GM12878 (cell line): ENCODE measurements around the gene CCDC150. TPM values are rescaled to one million over a fixed set of nuclear protein-coding genes. Genes with fewer than 3 reads are reported as not detected.

ENCODE experiments used
- ATAC-seq: fragments of 200-7000 bp; cut with Tn5 transposase; 3 replicates; pipeline ENCODE4 v1.9.1; 2020; ENCODE audit warnings: mild to moderate bottlenecking, moderate library complexity
- BruUV-seq: library from RNA; stranded (reverse); fragments of 400-500 nt; replicated peaks from 2 replicates; lab custom pipeline; 2021; lab: Mats Ljungman, UMichigan
- CTCF ChIA-PET: fragments of 300-600 bp; sonication (Branson Sonifier 250); formaldehyde crosslinking; extraction: SDS; loops from one replicate; lab custom pipeline; 2021; ENCODE audit warnings: inconsistent platforms; lab: Yijun Ruan, JAX
- POLR2A ChIA-PET: fragments of 350-600 bp; formaldehyde crosslinking; extraction: SDS; loops from one replicate; lab custom pipeline; 2021; ENCODE audit warnings: inconsistent platforms; lab: Charles Lee
- RAD21 ChIA-PET: fragments of 300-600 bp; sonication (Branson Sonifier 250); formaldehyde crosslinking; loops from one replicate; lab custom pipeline; 2023; ENCODE audit warnings: antibody characterized with exemption; ENCODE audit not compliant: unreplicated experiment; lab: Charles Lee
- SMC1A ChIA-PET: fragments of 300-600 bp; sonication (Branson Sonifier 250); formaldehyde crosslinking; loops from one replicate; lab custom pipeline; 2023; ENCODE audit not compliant: unreplicated experiment, uncharacterized antibody; lab: Charles Lee
- DNase-seq: peaks from one replicate; pipeline ENCODE4 v3.0.0-alpha.2; 2011; ENCODE audit warnings: low read depth, low spot score
- FAIRE-seq: peaks from 3 replicates; lab custom pipeline; 2011; peaks lifted over from hg19 to GRCh38; lab: Jason Lieb, UNC
- H2AFZ ChIP-seq: 2 replicates; pipeline ENCODE4 v1.6.0; 2011; ENCODE audit warnings: low read depth, low read length, control low read depth; ENCODE audit not compliant: control insufficient read depth
- H3K27ac ChIP-seq: 2 replicates; pipeline ENCODE4 v1.5.1; 2011; ENCODE audit warnings: control low read depth; ENCODE audit not compliant: control insufficient read depth, insufficient read depth
- H3K27me3 ChIP-seq, 2 experiments: replicated peaks in 1 of 2; 2 replicates each; pipeline versions ENCODE4 v1.6.0 to v1.6.1; 2011; ENCODE audit warnings: low read length in 1 of 2; ENCODE audit not compliant: control insufficient read depth in 2 of 2, insufficient read depth in 2 of 2
- H3K36me3 ChIP-seq, 2 experiments: 2 replicates each; pipeline ENCODE4 v1.5.1; 2011; ENCODE audit warnings: low read length in 1 of 2; ENCODE audit not compliant: control insufficient read depth in 2 of 2, insufficient read depth in 2 of 2
- H3K4me1 ChIP-seq: 2 replicates; pipeline ENCODE4 v1.6.1; 2011; ENCODE audit warnings: mild to moderate bottlenecking, low read length, moderate library complexity, mixed read lengths; ENCODE audit not compliant: control insufficient read depth, insufficient read depth
- H3K4me2 ChIP-seq: 2 replicates; pipeline ENCODE4 v1.6.0; 2011; ENCODE audit warnings: control low read depth; ENCODE audit not compliant: control insufficient read depth, insufficient read depth
- H3K4me3 ChIP-seq: fragments of 200-600 bp; sonication (generic); 2 replicates; pipeline ENCODE4 v1.5.1; 2016
- H3K79me2 ChIP-seq: 2 replicates; pipeline ENCODE4 v1.6.0; 2011; ENCODE audit warnings: low read length; ENCODE audit not compliant: control insufficient read depth, insufficient read depth
- H3K9ac ChIP-seq: 2 replicates; pipeline ENCODE4 v1.8.0; 2011; ENCODE audit warnings: low read length, control low read depth, mixed read lengths; ENCODE audit not compliant: control insufficient read depth, insufficient read depth
- H3K9me3 ChIP-seq: replicated peaks from 3 replicates; pipeline ENCODE4 v1.5.1; 2011; ENCODE audit warnings: mild to moderate bottlenecking, low read length; ENCODE audit not compliant: control insufficient read depth, insufficient read depth
- H4K20me1 ChIP-seq: 2 replicates; pipeline ENCODE4 v1.6.0; 2011; ENCODE audit not compliant: control insufficient read depth, insufficient read depth
- BMI1 ChIP-seq: fragments of 450-650 bp; IDR thresholded peaks from 2 replicates; pipeline ENCODE4 v1.6.1; 2016; ENCODE audit warnings: mild to moderate bottlenecking, moderate library complexity, borderline replicate concordance
- CEBPB ChIP-seq, 2 experiments: fragments of 150-350 bp in 1 of 2; IDR thresholded peaks; 2 replicates each; pipeline ENCODE4 v1.6.1; 2012 to 2014; ENCODE audit warnings: low read depth in 2 of 2, low read length in 2 of 2, borderline replicate concordance in 1 of 2, inconsistent platforms in 1 of 2
- CREB1 ChIP-seq: IDR thresholded peaks from 2 replicates; pipeline ENCODE4 v1.6.1; 2012; ENCODE audit warnings: low read depth, mild to moderate bottlenecking, inconsistent platforms
- ELK1 ChIP-seq: IDR thresholded peaks from 2 replicates; pipeline ENCODE4 v1.6.1; 2012; ENCODE audit warnings: low read depth, low read length, improper control_type of control experiment
- HDGF ChIP-seq: fragments of 450-650 bp; IDR thresholded peaks from 2 replicates; pipeline ENCODE4 v1.6.1; 2016; ENCODE audit warnings: antibody characterized with exemption
- HSF1 ChIP-seq: fragments of 150-350 bp; IDR thresholded peaks from 2 replicates; pipeline ENCODE4 v1.6.1; 2014; ENCODE audit warnings: mild to moderate bottlenecking, low read depth, low read length
- KLF5 ChIP-seq: fragments of 450-650 bp; IDR thresholded peaks from 2 replicates; pipeline ENCODE4 v1.6.1; 2014; ENCODE audit warnings: mild to moderate bottlenecking; ENCODE audit not compliant: partially characterized antibody
- MYC ChIP-seq: IDR thresholded peaks from 2 replicates; pipeline ENCODE4 v1.6.1; 2011; ENCODE audit warnings: mild to moderate bottlenecking, low read length, moderate library complexity, inconsistent platforms; ENCODE audit not compliant: insufficient read depth, insufficient replicate concordance, insufficient read length, severe bottlenecking
- RB1 ChIP-seq: fragments of 450-650 bp; formaldehyde crosslinking; IDR thresholded peaks from 2 replicates; pipeline ENCODE4 v1.6.1; 2017; ENCODE audit warnings: mild to moderate bottlenecking, borderline replicate concordance
- SMC3 ChIP-seq: IDR thresholded peaks from 2 replicates; pipeline ENCODE4 v1.6.1; 2011; ENCODE audit warnings: low read length, improper control_type of control experiment, borderline replicate concordance
- SREBF2 ChIP-seq: IDR thresholded peaks from 2 replicates; pipeline ENCODE4 v1.6.1; 2012; ENCODE audit warnings: mild to moderate bottlenecking, low read length
- ZBTB4 ChIP-seq: fragments of 450-650 bp; formaldehyde crosslinking; IDR thresholded peaks from 2 replicates; pipeline ENCODE4 v1.4.0; 2022; ENCODE audit warnings: mild to moderate bottlenecking, moderate library complexity
- WGBS: methylation state at CpG from one replicate; pipeline ENCODE4 v1.1.6; 2016; ENCODE audit warnings: low lambda C conversion rate; ENCODE audit not compliant: insufficient replicate concordance, insufficient coverage; ENCODE audit errors: missing lambda C conversion rate; 5-methylcytosine and 5-hydroxymethylcytosine counted together
- in situ Hi-C: fragments of 300-500 bp; cut with MboI; formaldehyde crosslinking; loops from 9 replicates; pipeline ENCODE4 v1.14.3; 2018; ENCODE audit warnings: mixed read lengths
- intact Hi-C: fragments of 100-400 bp; cut with micrococcal nuclease; formaldehyde crosslinking; loops from one replicate; pipeline ENCODE4 v1.14.2; 2022; ENCODE audit not compliant: unreplicated experiment
- polyA plus RNA-seq, 11 experiments: library from polyadenylated mRNA; depleted of rRNA in 4 of 11; unstranded in 6 of 11; stranded (reverse) in 5 of 11; fragments of >200 nt; fragmentation: Nextera tagmentation in 4 of 11; fragmentation: Illumina TruSeq in 1 of 11; extraction: Ambion mirVana in 4 of 11; extraction: Trizol in 1 of 11; gene quantifications; 1 replicate in 1 of 11; 2 replicates in 10 of 11; pipeline versions ENCODE4 v1.2.1 to v1.2.3, GENCODE V29; 2011 to 2016; ENCODE audit warnings: inconsistent platforms in 2 of 11, missing spikeins in 2 of 11, low read depth in 1 of 11
- total RNA-seq, 4 experiments: library from RNA; depleted of rRNA in 3 of 4; stranded (reverse); fragments of >200 nt in 3 of 4; fragmentation: Illumina TruSeq in 1 of 4; extraction: Trizol in 1 of 4; gene quantifications; 2 replicates each; pipeline versions ENCODE4 v1.2.1 to v1.2.3, GENCODE V29; 2013 to 2021

CCDC150 gene
- total and polyA plus RNA-seq, 10 of the 15 experiments (the other 5 are each of a cell fraction or from before 2014, with no cell fraction given) = 11.6 to 27.7 (median 19.6) TPM

DNA sequence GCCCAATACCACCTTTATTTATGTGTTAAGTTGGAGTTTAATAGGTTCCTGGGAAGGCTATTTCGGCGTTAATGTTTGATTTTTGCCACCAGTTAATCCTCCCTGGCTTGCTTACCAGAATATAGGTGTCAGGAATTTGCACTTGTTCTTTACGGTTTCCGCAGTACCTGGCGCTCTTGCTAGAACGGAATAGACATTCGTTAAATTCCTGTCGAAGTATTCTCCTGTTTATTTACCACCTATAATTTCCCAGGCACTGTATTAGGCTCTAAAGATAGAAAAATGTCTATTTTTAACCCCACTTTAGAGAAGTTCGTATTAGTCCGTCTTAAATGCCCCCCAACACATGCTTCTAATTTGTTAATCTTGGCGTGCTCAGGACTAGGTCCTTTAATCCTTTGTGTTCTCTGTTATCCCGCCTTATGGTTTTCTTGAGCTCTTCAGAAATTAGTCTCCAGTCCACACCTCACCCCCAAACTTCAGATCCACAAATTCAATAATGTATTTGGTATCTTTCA is 575 bp downstream of the CCDC150 start:
- Histone ChIP-seq H3K27ac (peak overlapping the region; percentile 4; the same call in 1 of the 2 replicates), H3K79me2 (peaks cover 12% of the 10 kb centered on the region)
- in situ Hi-C loops = no loop called here

More for the DNA sequence above, 575 bp downstream of the CCDC150 start:
- ChIA-PET CTCF (interaction anchor here (1.3 kb wide), 1 partner anchor 474 kb away, joined by 3 read pairs; no protein-coding TSS in a partner anchor), POLR2A (interaction anchor here (0.6 to 1.3 kb wide), 2 partner anchors 158 to 331 kb away, joined by 3 read pairs; no protein-coding TSS in a partner anchor), SMC1A (interaction anchor here (0.6 to 1.9 kb wide), 4 partner anchors 89 to 186 kb away, joined by 3 to 5 read pairs (median 3); partner anchors contain the start of gene GTF3C3), RAD21 (interaction anchor here (0.7 to 1.3 kb wide), 5 partner anchors 17 to 571 kb away, joined by 3 read pairs; partner anchors contain the start of gene DNAH7)
- DNase-seq (peak; percentile 8), FAIRE-seq (no peak), ATAC-seq (peak; percentile 3)
- Histone ChIP-seq H3K36me3 (no peaks in the 10 kb centered on the region), H3K4me2 (peak overlapping the region; percentile 72), H3K9me3 (no peaks in the 10 kb centered on the region), H3K4me1 (no peaks in the 10 kb centered on the region), H3K27me3 (no peaks in the 10 kb centered on the region), H3K4me3 (peak overlapping the region; percentile 85), H2AFZ (peak overlapping the region; percentile 88), H4K20me1 (no peaks in the 10 kb centered on the region), H3K9ac (peak overlapping the region; percentile 66)
- no TSS peak for BruUV-seq
- intact Hi-C loops = no loop called here
- 9% methylated on average over 12 of the region's 12 CpGs for WGBS
- TF ChIP-seq HDGF (no peak), SREBF2 (no peak), SMC3 (no peak), RB1 (no peak), ZBTB4 (CRISPR knock-in tag) (no peak), MYC (no peak), HSF1 (no peak), KLF5 (no peak), CREB1 (no peak), CEBPB (IDR thresholded peaks at IDR 0.05; ENCODE audit: borderline replicate concordance in 1 of 2, low read depth in 2 of 2, low read length in 2 of 2) (no peak), BMI1 (no peak), ELK1 (no peak)
